Measurements from ENCODE around the gene CLNS1A. TPM values are rescaled to one million over a fixed set of nuclear protein-coding genes. Genes with fewer than 3 reads are reported as not detected.

The CLNS1A gene
- total RNA-seq, 2 donors from 2014 or later: 76.4 to 87.4 TPM

Other genes starting within 250 kb of the CLNS1A start
- gene PAK1, start 163.7 kb downstream of the CLNS1A start, total RNA-seq: 10 to 100 TPM; 13.1 to 16.7 TPM
- under 1 TPM in 1 of 2 donors, not detected in 1; 0.16 TPM for gene AQP11, start 47.8 kb downstream of the CLNS1A start, total RNA-seq
- 10 to 100 TPM; 80.8 to 87.1 TPM for gene RSF1, start 182.9 kb upstream of the CLNS1A start, total RNA-seq
- gene AAMDC, start 183.3 kb upstream of the CLNS1A start, total RNA-seq: 1 to 10 TPM; 2.7 to 5.2 TPM